ENCODE data around the gene NAA10.

The NAA10 gene

DNA sequence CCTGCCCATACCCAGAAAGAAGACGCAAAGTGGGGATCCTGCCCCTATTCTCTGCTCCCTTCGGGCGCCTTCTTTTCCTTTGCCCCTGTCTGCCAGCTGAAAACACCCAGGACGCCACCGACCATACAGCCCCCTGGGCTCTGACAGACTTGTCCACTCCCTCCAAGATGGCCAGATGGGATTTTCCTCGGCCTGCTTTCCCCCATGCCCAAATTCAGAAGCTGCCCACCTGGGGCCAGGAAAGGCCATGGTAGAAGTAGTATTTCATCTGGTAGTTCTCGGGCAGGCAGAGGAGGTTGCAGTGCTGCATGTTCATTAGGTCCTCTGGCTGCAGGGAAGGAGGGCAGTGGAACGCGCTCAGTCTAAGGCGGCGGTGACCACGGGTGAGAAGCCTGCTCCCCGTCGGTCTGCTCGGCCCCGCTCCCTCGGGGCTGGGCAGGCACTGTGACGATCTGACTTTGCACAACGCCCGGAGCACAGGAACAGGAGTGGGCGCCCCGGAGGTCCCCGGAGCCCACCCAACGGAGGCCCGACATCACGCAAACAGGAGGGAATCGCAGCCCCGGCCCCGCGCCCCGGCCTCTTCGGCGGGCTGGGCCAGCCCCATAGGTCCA lies 582 bp downstream of the NAA10 start:
- Histone ChIP-seq H3K27ac (ENCODE audit: low read depth, low read length) (no peak overlapping the region), H3K9me3 (ENCODE audit: control insufficient read depth, insufficient read depth, low read length) (peaks cover 35% of the 10 kb centered on the region), H3K4me3 (ENCODE audit: low read depth, low read length) (peak overlapping the region; percentile 71), H3K27me3 (ENCODE audit: control insufficient read depth, insufficient read depth, low read length) (no peaks in the 10 kb centered on the region), H3K36me3 (ENCODE audit: control insufficient read depth, insufficient read depth, low read length) (peaks cover 25% of the 10 kb centered on the region), H3K9ac (ENCODE audit: low read depth, low read length) (peak overlapping the region; percentile 61), H3K4me1 (ENCODE audit: control insufficient read depth, insufficient read depth, low read length) (no peaks in the 10 kb centered on the region; the same call in 1 of the 2 replicates)

DNA sequence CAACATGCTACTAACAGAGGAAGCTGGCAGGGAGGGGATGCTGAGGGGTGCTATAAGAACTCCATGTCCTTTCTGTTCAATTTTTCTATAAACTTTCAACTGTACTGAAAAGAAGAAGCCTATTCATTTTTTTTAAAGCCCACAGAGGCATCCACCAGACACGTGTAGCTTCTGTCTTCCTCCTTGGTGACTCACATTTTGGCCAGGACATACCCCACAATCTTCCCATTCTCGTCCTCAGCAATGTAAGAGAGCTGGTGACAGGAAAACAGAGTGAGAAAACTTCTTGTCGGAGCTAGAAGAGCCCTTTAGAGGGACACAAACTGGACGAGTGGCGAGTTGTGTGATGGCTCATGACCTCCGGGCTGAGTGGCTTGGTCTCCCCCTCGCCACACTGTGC lies 1.1 kb downstream of the NAA10 start:
- Histone ChIP-seq H3K36me3 (ENCODE audit: control insufficient read depth, insufficient read depth, low read length) (peaks cover 25% of the 10 kb centered on the region), H3K4me1 (ENCODE audit: control insufficient read depth, insufficient read depth, low read length) (no peaks in the 10 kb centered on the region), H3K9me3 (ENCODE audit: control insufficient read depth, insufficient read depth, low read length) (peaks cover 33% of the 10 kb centered on the region), H3K4me3 (ENCODE audit: low read depth, low read length) (peak overlapping the region; percentile 71), H3K27ac (ENCODE audit: low read depth, low read length) (no peak overlapping the region), H3K9ac (ENCODE audit: low read depth, low read length) (peak overlapping the region; percentile 61; the same call in 1 of the 2 replicates), H3K27me3 (ENCODE audit: control insufficient read depth, insufficient read depth, low read length) (no peaks in the 10 kb centered on the region)

DNA sequence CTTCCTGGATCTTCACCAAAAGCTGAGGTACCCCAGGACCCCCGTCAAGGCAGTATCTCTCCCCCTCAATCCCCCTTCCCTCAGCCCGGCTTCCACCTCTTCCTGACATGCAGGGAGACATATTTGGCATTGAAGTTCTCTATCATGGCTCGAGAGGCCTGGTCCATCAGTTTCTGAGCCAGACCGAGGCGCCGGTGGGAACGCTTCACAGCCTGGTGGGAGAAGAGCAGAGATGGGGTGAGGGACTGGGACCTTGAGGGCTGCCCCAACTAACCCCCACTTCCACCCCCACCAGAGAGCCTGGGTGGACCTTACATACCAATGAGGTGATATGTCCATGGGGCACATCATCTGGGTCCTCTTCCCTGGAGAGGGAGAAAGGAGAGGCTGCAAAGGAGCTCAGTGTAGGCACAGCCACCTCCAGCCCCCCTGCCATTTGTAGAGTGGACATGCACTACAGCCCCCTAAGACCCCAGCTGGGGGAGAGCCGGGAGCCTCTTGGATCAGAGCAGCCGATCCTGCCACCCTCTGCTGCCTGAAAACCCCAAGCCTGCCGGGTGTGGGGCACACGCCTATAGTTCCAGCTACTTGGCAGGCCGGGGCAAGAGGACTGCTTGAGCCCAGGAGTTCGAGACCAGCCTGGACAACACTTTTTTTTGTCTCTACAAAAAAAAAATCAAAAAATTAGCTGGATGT lies 2.5 kb downstream of the NAA10 start:
- Histone ChIP-seq H3K4me1 (ENCODE audit: control insufficient read depth, insufficient read depth, low read length) (peaks cover 2% of the 10 kb centered on the region; the same call in 1 of the 2 replicates), H3K27me3 (ENCODE audit: control insufficient read depth, insufficient read depth, low read length) (no peaks in the 10 kb centered on the region), H3K4me3 (ENCODE audit: low read depth, low read length) (no peak overlapping the region), H3K9ac (ENCODE audit: low read depth, low read length) (no peak overlapping the region), H3K27ac (ENCODE audit: low read depth, low read length) (no peak overlapping the region), H3K9me3 (ENCODE audit: control insufficient read depth, insufficient read depth, low read length) (peaks cover 28% of the 10 kb centered on the region), H3K36me3 (ENCODE audit: control insufficient read depth, insufficient read depth, low read length) (peaks cover 25% of the 10 kb centered on the region)

DNA sequence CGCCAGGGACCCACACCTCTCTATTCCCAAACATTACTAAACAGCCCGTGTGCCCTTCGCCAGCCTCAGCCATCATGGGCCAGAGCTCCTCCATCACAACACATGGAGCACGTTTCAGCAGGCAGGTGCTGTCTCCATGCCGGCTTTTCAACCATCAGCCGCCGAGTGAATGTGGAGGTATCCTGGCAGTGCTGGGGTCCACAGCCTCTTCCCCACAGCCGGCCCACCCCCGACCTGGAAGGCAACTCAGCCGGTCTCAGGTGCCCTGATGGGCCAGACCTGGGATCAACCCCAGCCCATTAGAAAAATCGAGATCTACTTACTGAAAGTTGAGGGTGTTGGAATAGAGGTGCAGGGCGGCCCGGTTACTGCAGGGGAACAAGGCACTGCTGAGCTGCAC lies 3.1 kb downstream of the NAA10 start:
- H3K9ac ChIP-seq (ENCODE audit: low read depth, low read length): no peak overlapping the region
- peaks cover 25% of the 10 kb centered on the region for H3K36me3 ChIP-seq (ENCODE audit: control insufficient read depth, insufficient read depth, low read length)
- peaks cover 8% of the 10 kb centered on the region; the same call in 1 of the 2 replicates for H3K4me1 ChIP-seq (ENCODE audit: control insufficient read depth, insufficient read depth, low read length)
- H3K9me3 ChIP-seq (ENCODE audit: control insufficient read depth, insufficient read depth, low read length): peaks cover 34% of the 10 kb centered on the region
- no peak overlapping the region for H3K4me3 ChIP-seq (ENCODE audit: low read depth, low read length)
- no peak overlapping the region for H3K27ac ChIP-seq (ENCODE audit: low read depth, low read length)
- H3K27me3 ChIP-seq (ENCODE audit: control insufficient read depth, insufficient read depth, low read length): no peaks in the 10 kb centered on the region

DNA sequence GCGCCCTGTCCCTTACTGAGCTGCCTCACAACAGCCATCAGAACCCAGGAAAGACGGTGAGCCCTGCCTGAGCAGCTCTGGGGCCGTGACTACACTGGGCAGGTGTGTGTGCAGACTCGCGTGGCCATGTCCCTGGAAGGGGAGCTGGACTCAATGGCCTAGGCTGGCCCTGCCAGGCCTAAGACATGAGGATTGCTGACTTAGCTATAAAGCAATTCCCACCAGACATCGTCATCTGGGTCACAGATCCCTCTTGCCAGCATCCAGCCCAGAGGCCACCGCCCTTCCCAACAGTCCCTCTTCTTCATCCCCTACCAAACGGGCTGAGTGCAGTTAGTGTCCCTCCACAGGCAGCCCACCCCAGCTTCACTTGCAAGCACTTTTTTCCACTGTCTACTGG lies 3.7 kb downstream of the NAA10 start:
- Histone ChIP-seq H3K4me3 (ENCODE audit: low read depth, low read length) (no peak overlapping the region), H3K9me3 (ENCODE audit: control insufficient read depth, insufficient read depth, low read length) (peaks cover 34% of the 10 kb centered on the region), H3K27me3 (ENCODE audit: control insufficient read depth, insufficient read depth, low read length) (no peaks in the 10 kb centered on the region), H3K27ac (ENCODE audit: low read depth, low read length) (no peak overlapping the region), H3K9ac (ENCODE audit: low read depth, low read length) (no peak overlapping the region), H3K36me3 (ENCODE audit: control insufficient read depth, insufficient read depth, low read length) (peaks cover 25% of the 10 kb centered on the region), H3K4me1 (ENCODE audit: control insufficient read depth, insufficient read depth, low read length) (peaks cover 9% of the 10 kb centered on the region; the same call in 1 of the 2 replicates)

DNA sequence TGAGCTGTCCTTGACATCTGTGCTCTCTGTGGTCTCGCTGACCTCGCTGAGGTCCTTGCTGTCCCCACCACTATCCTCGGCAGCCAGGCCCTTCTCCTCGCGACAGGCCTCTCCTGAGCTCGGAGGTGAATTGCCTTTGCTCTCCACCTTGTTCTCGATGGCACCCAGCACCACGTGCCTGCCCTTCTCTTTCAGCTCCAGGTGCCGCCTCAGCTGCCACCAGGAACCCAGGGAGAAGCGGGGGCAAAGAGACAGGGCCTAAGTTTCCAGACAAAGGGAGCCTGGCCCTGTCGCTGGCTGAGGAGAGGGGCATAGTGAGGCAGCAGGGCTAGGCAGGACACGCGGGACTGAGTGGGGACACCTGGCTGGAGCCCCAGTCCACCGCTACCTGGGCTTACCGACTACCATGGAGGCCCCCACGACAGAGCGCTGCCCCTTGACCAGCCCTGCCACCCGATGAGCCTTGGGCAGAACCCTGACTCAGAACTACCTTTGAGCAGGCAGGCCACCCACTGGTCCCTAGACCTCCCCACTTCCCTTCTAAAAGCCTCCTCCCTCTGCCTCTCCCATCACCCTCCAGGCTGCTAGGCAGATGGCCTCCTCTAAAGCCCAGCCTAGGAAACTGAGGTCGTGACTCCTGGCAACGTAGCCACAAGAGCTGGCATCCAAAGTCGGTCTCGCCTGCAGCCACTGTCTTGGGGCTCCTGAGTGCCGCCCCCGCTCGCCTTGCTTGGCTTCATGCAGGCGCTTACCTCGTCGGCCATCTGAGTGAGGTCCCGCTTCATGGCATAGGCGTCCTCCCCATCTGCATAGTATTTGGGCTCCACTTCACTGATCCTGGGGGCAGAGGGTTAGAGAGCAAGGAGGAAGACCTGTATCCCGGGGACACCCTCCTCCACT lies 4.6 kb downstream of the NAA10 start:
- H3K9me3 ChIP-seq (ENCODE audit: control insufficient read depth, insufficient read depth, low read length): peaks cover 31% of the 10 kb centered on the region
- H3K9ac ChIP-seq (ENCODE audit: low read depth, low read length): no peak overlapping the region
- H3K27me3 ChIP-seq (ENCODE audit: control insufficient read depth, insufficient read depth, low read length): no peaks in the 10 kb centered on the region
- no peak overlapping the region for H3K27ac ChIP-seq (ENCODE audit: low read depth, low read length)
- no peak overlapping the region for H3K4me3 ChIP-seq (ENCODE audit: low read depth, low read length)
- peaks cover 12% of the 10 kb centered on the region for H3K4me1 ChIP-seq (ENCODE audit: control insufficient read depth, insufficient read depth, low read length)
- peaks cover 25% of the 10 kb centered on the region for H3K36me3 ChIP-seq (ENCODE audit: control insufficient read depth, insufficient read depth, low read length)

DNA sequence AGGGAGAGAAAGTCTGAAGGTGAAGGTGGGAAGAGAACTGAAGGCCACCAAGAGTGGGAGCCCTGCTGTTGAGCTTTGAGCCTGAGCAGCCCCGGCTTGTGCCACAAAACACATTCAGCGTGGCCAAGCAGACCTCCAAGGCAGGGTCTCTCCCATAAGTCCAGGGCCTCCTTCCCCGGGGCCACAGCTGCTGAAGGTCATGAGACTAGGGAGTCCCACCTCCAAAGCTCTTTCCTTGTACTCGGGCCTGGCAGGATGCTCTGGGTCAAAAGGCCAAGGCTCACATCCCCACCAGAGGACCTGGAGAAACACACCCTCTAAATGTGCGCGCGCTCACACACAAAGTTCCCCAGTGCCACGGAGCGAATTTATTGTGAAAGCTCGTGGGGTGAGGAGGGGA lies 5.3 kb downstream of the NAA10 start:
- H3K36me3 ChIP-seq (ENCODE audit: control insufficient read depth, insufficient read depth, low read length): peaks cover 25% of the 10 kb centered on the region
- peaks cover 31% of the 10 kb centered on the region for H3K9me3 ChIP-seq (ENCODE audit: control insufficient read depth, insufficient read depth, low read length)
- no peak overlapping the region for H3K4me3 ChIP-seq (ENCODE audit: low read depth, low read length)
- peaks cover 12% of the 10 kb centered on the region for H3K4me1 ChIP-seq (ENCODE audit: control insufficient read depth, insufficient read depth, low read length)
- no peak overlapping the region for H3K9ac ChIP-seq (ENCODE audit: low read depth, low read length)
- H3K27me3 ChIP-seq (ENCODE audit: control insufficient read depth, insufficient read depth, low read length): no peaks in the 10 kb centered on the region
- no peak overlapping the region for H3K27ac ChIP-seq (ENCODE audit: low read depth, low read length)

DNA sequence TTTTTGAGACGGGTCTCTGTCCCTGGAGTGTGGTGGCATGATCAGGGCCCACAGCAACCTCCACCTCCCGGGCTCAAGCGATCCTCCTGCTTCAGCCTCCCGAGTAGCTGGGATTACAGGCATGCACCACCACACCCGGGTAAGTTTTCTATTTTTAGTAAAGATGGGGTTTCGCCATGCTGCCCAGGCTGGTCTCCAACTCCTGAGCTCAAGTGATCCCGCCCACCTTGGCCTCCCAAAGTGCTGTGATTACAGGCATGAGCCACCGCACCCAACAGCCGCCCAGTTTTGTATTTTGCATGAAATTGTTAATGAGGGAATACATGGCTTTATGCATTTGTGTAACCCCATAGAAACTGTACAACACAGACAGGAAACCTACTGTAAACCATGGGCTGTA lies 6.0 kb downstream of the NAA10 start:
- Histone ChIP-seq H3K9ac (ENCODE audit: low read depth, low read length) (no peak overlapping the region), H3K4me3 (ENCODE audit: low read depth, low read length) (no peak overlapping the region), H3K27me3 (ENCODE audit: control insufficient read depth, insufficient read depth, low read length) (no peaks in the 10 kb centered on the region), H3K36me3 (ENCODE audit: control insufficient read depth, insufficient read depth, low read length) (peaks cover 25% of the 10 kb centered on the region), H3K27ac (ENCODE audit: low read depth, low read length) (no peak overlapping the region), H3K4me1 (ENCODE audit: control insufficient read depth, insufficient read depth, low read length) (peaks cover 12% of the 10 kb centered on the region), H3K9me3 (ENCODE audit: control insufficient read depth, insufficient read depth, low read length) (peaks cover 27% of the 10 kb centered on the region)

DNA sequence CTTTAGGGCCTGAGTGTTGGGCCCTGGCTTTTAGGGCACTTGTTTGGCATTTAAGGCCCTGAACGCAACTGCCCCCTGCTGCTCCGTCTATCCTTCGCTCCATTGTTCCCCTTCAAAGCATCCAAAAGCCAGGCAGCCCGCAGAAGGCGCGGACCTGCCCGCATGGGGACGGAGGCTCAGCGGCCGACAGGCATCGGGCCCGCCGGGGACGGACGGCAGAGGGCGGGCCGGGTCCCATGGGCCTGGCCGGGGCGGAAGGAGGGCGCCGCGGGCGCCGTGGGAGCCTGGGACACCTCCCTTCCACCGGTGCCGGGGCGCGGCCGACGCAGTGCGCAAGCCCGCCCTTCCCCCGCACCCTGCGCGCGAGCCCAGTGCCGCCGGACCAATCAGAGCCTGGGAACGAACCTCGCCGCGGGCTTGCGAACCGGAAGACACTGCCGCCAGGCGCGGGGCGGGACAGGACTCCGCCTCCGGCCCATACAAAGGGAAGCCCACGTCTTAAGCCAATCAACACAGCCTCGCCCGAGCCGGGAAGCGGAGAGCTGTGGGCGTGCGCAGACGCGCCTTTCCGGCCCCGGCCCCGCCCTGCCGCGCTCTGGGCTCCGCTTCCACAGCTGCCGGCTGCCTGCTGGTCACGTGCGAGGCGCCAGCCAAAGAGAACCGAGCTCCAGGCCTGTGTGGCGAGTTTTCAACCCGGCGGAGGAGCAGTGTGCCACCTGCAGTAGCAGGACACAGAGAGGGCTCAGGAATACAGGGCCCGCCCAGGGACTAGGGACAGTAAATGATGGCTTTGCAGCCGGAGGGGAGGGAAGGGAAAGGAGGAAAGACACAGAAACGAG lies 6.7 kb downstream of the NAA10 start:
- Histone ChIP-seq H3K27ac (ENCODE audit: low read depth, low read length) (peak overlapping the region; percentile 95), H3K27me3 (ENCODE audit: control insufficient read depth, insufficient read depth, low read length) (no peaks in the 10 kb centered on the region), H3K9ac (ENCODE audit: low read depth, low read length) (peak overlapping the region; percentile 78), H3K4me1 (ENCODE audit: control insufficient read depth, insufficient read depth, low read length) (peaks cover 12% of the 10 kb centered on the region), H3K9me3 (ENCODE audit: control insufficient read depth, insufficient read depth, low read length) (peaks cover 27% of the 10 kb centered on the region), H3K4me3 (ENCODE audit: low read depth, low read length) (peak overlapping the region; percentile 73), H3K36me3 (ENCODE audit: control insufficient read depth, insufficient read depth, low read length) (peaks cover 25% of the 10 kb centered on the region)

DNA sequence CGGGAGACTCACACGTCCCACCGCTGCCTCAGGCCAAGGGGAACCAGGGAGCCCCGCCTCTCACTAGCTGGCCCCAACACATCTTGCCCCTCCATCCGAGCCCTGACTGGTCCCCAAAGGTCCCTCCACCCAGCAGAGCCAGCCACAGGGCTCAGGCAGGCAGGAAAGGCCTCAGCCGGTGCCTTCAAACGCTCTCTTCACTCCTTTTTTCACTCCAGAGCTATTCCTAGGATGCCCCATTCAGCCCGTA lies 7.2 kb downstream of the NAA10 start:
- H3K27me3 ChIP-seq (ENCODE audit: control insufficient read depth, insufficient read depth, low read length): no peaks in the 10 kb centered on the region
- H3K27ac ChIP-seq (ENCODE audit: low read depth, low read length): peak overlapping the region; percentile 95
- peak overlapping the region; percentile 73 for H3K4me3 ChIP-seq (ENCODE audit: low read depth, low read length)
- peaks cover 12% of the 10 kb centered on the region for H3K4me1 ChIP-seq (ENCODE audit: control insufficient read depth, insufficient read depth, low read length)
- peaks cover 27% of the 10 kb centered on the region for H3K9me3 ChIP-seq (ENCODE audit: control insufficient read depth, insufficient read depth, low read length)
- peaks cover 23% of the 10 kb centered on the region for H3K36me3 ChIP-seq (ENCODE audit: control insufficient read depth, insufficient read depth, low read length)
- peak overlapping the region; percentile 78 for H3K9ac ChIP-seq (ENCODE audit: low read depth, low read length)

Data from HUES48 (cell line).